Sciatic nerve (tissue), 2 donors: ENCODE data around the gene ILK. TPM values are rescaled to one million over a fixed set of nuclear protein-coding genes. Genes with fewer than 3 reads are reported as not detected.

Experiments used
- ATAC-seq: fragments of 200-7000 bp; cut with Tn5 transposase; one replicate; pipeline ENCODE4 v1.9.1; 2020; ENCODE audit warnings: mild to moderate bottlenecking, moderate library complexity
- DNase-seq: peaks from one replicate; pipeline ENCODE4 v3.0.0-alpha.2; 2020; ENCODE audit warnings: low spot score
- intact Hi-C: fragments of 100-400 bp; cut with DNase I; formaldehyde crosslinking; loops from one replicate; pipeline ENCODE4 v1.14.2; 2022
- total RNA-seq: library from RNA; stranded (reverse); fragmentation: NEBNext Ultra II Directional; extraction: Animal tissue kit (Norgen Biotek cat#: 25700); gene quantifications from one replicate; pipeline ENCODE4 v1.2.1, GENCODE V29; 2021
- donor health status: DM: no; HTN: no; CAD: no.
- donor health status: DM: no; HTN: no; CAD: no.

ILK gene
- total RNA-seq, 1 donor from 2014 or later: 208 TPM

- DNase-seq (no peak), ATAC-seq (no peak)
- intact Hi-C loops: loop anchor here (5.0 kb wide), 1 partner anchor 66 kb away; the partner anchor contains the start of gene MRPL17
Observed at GRCh38 chr11:6616596-6617250, 13.1 kb downstream of the ILK start.

- no peak for ATAC-seq
- DNase-seq: no peak
Observed at GRCh38 chr11:6617315-6617781, 13.8 kb downstream of the ILK start.

GRCh38 chr11:6618117-6619003 is 14.8 kb downstream of the ILK start:
- peak; percentile 31 for ATAC-seq
- intact Hi-C loops: loop anchor here (5.0 kb wide), 1 partner anchor 64 kb away; the partner anchor contains the start of gene MRPL17
- no peak for DNase-seq

More at GRCh38 chr11:6617315-6617781, 13.8 kb downstream of the ILK start:
- intact Hi-C loops: loop anchor here (5.0 kb wide), 1 partner anchor 65 kb away; the partner anchor contains the start of gene MRPL17

- peak; percentile 98 for ATAC-seq
- intact Hi-C loops: loop anchor here (5.0 kb wide), 1 partner anchor 63 kb away; the partner anchor contains the start of gene MRPL17
- DNase-seq: peak; percentile 96
Observed at GRCh38 chr11:6619004-6619745, 15.6 kb downstream of the ILK start, which contains the start of gene TPP1. TSS of gene TPP1 (minus strand) at chr11:6619422. CDS start at chr11:6619400, 22 bp downstream.

GRCh38 chr11:6620636-6621035 is 17.1 kb downstream of the ILK start:
- ATAC-seq (no peak), DNase-seq (no peak)
- intact Hi-C loops: no loop called here

- peak; percentile 59 for DNase-seq
- intact Hi-C loops: no loop called here
- no peak for ATAC-seq
Observed at GRCh38 chr11:6621711-6622211, 18.2 kb downstream of the ILK start.

- intact Hi-C loops: no loop called here
- DNase-seq (peak; percentile 55), ATAC-seq (no peak)
Observed at GRCh38 chr11:6622261-6623171, 18.9 kb downstream of the ILK start.

- ATAC-seq (no peak), DNase-seq (peak; percentile 55)
- intact Hi-C loops: no loop called here
Observed at GRCh38 chr11:6623391-6624363, 20.1 kb downstream of the ILK start.

GRCh38 chr11:6625156-6625831 is 21.7 kb downstream of the ILK start:
- intact Hi-C loops: no loop called here
- DNase-seq: no peak
- ATAC-seq: no peak

GRCh38 chr11:6625832-6626420 is 22.4 kb downstream of the ILK start:
- ATAC-seq (no peak), DNase-seq (no peak)
- intact Hi-C loops: no loop called here

GRCh38 chr11:6626971-6627761 is 23.6 kb downstream of the ILK start:
- ATAC-seq: no peak
- intact Hi-C loops: no loop called here
- no peak for DNase-seq

GRCh38 chr11:6627762-6628241 is 24.2 kb downstream of the ILK start:
- DNase-seq: no peak
- intact Hi-C loops: no loop called here
- no peak for ATAC-seq

GRCh38 chr11:6628526-6628925 is 25.0 kb downstream of the ILK start:
- DNase-seq: no peak
- ATAC-seq: no peak
- intact Hi-C loops: no loop called here

- no peak for ATAC-seq
- no peak for DNase-seq
- intact Hi-C loops: no loop called here
Observed at GRCh38 chr11:6629573-6629891, 26.0 kb downstream of the ILK start.
